GM12873 (cell line): Measurements from ENCODE around the gene UGT1A1.

Experiments used
- TF ChIP-seq, protein P1 (sequence below): IDR thresholded peaks from 2 replicates; pipeline ENCODE4 v1.5.1; 2012; ENCODE audit warnings: low read depth, mild to moderate bottlenecking, moderate library complexity, low read length, control low read depth; ENCODE audit not compliant: insufficient read depth; ENCODE audit errors: missing control alignments

The UGT1A1 gene

GRCh38 chr2:233802132-233802815 is 42.2 kb downstream of the UGT1A1 start:
- TF ChIP-seq, protein P1, sequence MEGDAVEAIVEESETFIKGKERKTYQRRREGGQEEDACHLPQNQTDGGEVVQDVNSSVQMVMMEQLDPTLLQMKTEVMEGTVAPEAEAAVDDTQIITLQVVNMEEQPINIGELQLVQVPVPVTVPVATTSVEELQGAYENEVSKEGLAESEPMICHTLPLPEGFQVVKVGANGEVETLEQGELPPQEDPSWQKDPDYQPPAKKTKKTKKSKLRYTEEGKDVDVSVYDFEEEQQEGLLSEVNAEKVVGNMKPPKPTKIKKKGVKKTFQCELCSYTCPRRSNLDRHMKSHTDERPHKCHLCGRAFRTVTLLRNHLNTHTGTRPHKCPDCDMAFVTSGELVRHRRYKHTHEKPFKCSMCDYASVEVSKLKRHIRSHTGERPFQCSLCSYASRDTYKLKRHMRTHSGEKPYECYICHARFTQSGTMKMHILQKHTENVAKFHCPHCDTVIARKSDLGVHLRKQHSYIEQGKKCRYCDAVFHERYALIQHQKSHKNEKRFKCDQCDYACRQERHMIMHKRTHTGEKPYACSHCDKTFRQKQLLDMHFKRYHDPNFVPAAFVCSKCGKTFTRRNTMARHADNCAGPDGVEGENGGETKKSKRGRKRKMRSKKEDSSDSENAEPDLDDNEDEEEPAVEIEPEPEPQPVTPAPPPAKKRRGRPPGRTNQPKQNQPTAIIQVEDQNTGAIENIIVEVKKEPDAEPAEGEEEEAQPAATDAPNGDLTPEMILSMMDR = no peak

GRCh38 chr2:233803292-233803911 is 43.3 kb downstream of the UGT1A1 start:
- TF ChIP-seq, protein P1 = no peak

DNA sequence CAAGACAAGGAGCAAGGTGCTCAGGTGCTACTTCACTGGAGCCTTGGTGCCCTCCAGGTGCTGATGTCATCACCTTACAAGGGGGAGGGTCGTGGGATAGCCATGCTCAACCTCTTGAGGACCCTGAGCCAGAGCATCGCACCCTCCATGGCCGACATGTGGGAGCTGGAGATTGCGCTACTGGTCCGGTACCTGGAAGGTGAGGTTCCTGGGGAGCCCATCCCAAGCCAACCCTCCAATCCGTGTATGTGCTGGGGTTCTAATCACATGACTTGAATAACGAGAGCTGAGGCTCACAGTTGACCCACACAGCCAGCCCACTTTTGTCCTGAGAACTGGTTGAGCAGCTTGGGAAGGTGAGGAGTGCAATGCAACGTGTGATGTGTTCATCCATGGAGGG is 43.9 kb downstream of the UGT1A1 start:
- TF ChIP-seq, protein P1 = no peak

GRCh38 chr2:233807215-233807865 is 47.3 kb downstream of the UGT1A1 start:
- TF ChIP-seq, protein P1 = no peak

DNA sequence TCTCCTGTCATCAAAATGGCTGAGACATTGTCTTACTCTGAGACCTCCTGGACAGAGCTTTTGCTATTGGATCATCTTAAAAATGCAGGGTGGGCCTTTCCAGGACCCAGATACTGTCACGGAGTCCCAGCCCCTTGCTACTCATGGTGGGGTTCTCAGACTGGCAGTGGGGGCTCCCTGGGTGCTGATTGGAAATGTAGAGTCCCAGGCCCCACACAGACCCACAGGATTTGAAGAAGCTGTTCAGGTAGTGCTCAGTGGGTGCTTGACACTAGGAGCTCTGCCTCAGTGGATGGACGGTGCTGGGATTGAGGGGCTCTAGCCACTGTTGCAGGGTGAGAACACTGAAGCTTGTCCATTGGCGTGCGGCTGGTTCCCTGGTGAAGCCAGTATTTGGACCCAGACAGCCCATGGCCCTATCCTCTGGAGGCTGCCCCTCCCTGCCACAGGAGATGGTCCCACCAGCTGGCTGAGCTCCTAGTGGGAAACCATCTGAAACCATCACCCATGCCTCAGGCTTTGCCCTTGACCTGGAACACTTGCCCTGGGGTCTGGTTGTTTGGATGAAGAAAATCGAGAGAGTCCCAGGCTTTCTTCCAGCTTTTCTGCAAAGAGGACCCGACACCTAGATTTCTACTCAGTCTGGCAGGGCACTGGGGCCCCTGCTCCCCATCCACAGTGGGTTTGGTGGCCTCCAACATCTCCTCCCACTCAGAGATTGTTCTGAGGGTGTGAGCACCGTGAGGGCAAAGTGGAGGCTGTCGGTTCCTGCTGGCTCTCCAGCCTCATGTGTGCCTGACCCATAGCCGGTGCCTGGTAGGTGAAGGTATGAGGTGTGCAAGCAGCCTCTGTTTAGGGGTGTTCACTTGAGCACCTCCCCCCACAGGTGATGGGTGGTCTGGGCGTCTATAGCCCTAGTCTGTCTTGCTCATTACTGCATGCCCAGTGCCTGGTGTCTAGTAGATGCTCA is 48.2 kb downstream of the UGT1A1 start:
- TF ChIP-seq, protein P1 = no peak

DNA sequence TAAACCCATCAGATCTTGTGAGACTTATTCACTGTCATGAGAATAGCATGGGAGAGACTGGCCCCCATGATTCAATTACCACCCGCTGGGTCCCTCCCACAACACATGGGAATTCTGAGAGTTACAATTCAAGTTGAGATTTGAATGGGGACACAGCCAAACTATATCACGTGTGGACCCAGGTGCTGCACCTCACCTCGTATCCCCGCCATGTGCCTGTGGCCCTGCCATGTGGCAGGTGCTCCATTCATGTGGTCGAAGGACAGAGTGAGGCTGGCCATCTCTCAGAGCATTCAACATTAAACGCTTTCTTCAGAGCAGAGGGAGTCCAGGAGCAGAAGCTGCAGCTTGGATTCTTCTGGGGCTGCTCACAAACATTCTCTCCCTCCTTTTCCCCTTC is 50.3 kb downstream of the UGT1A1 start:
- TF ChIP-seq, protein P1 = no peak
